Measurements from ENCODE around the gene MAPK8IP3. TPM values are rescaled to one million over a fixed set of nuclear protein-coding genes. Genes with fewer than 3 reads are reported as not detected.

MAPK8IP3 gene
- polyA plus RNA-seq, 3 donors: 1.1 to 185 (median 2.1) TPM

- H4K20me1 ChIP-seq (ENCODE audit: insufficient read depth, low read length): peaks cover 32% of the 10 kb centered on the region
- TF ChIP-seq, protein P1, sequence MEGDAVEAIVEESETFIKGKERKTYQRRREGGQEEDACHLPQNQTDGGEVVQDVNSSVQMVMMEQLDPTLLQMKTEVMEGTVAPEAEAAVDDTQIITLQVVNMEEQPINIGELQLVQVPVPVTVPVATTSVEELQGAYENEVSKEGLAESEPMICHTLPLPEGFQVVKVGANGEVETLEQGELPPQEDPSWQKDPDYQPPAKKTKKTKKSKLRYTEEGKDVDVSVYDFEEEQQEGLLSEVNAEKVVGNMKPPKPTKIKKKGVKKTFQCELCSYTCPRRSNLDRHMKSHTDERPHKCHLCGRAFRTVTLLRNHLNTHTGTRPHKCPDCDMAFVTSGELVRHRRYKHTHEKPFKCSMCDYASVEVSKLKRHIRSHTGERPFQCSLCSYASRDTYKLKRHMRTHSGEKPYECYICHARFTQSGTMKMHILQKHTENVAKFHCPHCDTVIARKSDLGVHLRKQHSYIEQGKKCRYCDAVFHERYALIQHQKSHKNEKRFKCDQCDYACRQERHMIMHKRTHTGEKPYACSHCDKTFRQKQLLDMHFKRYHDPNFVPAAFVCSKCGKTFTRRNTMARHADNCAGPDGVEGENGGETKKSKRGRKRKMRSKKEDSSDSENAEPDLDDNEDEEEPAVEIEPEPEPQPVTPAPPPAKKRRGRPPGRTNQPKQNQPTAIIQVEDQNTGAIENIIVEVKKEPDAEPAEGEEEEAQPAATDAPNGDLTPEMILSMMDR (IDR thresholded peaks at IDR 0.05): no peak
- H2AFZ ChIP-seq (ENCODE audit: insufficient read depth, low read depth, low read length, poor library complexity, severe bottlenecking): no peak overlapping the region
- peaks cover 0 to 2% (median 0%) of the 10 kb centered on the region in 7 donors for H3K9me3 Mint-ChIP-seq
- peaks cover 22 to 37% of the 10 kb centered on the region in 2 donors for H3K36me3 Mint-ChIP-seq
- peaks cover 0 to 17% of the 10 kb centered on the region in 2 donors for H3K9me3 ChIP-seq (replicated peaks in 1 of 2; ENCODE audit: control insufficient read depth in 1 of 2, insufficient read depth in 1 of 2, low read length in 2 of 2)
- H3K27ac Mint-ChIP-seq: peak overlapping the region in 1 of 7 donors; percentile 13
- no peak overlapping the region for H3K4me3 ChIP-seq (replicated peaks in 1 of 3; ENCODE audit: low read depth in 2 of 3, low read length in 3 of 3)
- no peaks in the 10 kb centered on the region for H3K4me1 ChIP-seq (ENCODE audit: control insufficient read depth in 1 of 2, insufficient read depth in 2 of 2, low read length in 2 of 2)
- H3K27ac ChIP-seq (ENCODE audit: low read depth in 1 of 2, low read length in 2 of 2): no peak overlapping the region
- WGBS (ENCODE audit: insufficient coverage): 99% methylated on average over 19 of the region's 19 CpGs
- no peak overlapping the region for H3K4me3 Mint-ChIP-seq
- H3K27me3 Mint-ChIP-seq (ENCODE audit: low read depth in 3 of 3): no peaks in the 10 kb centered on the region
- no peak overlapping the region for H3K4me2 ChIP-seq (replicated peaks; ENCODE audit: extremely low read depth, low read length, poor library complexity, severe bottlenecking)
- DNase-seq: no peak
- no peaks in the 10 kb centered on the region for H3K27me3 ChIP-seq (ENCODE audit: control insufficient read depth in 2 of 2, insufficient read depth in 2 of 2, low read length in 2 of 2)
- H3K4me1 Mint-ChIP-seq: no peaks in the 10 kb centered on the region
- H3K36me3 ChIP-seq (replicated peaks in 1 of 2; ENCODE audit: control insufficient read depth in 1 of 2, insufficient read depth in 2 of 2, low read length in 2 of 2): peaks cover 52 to 61% of the 10 kb centered on the region in 2 donors
- intact Hi-C loops (cut with micrococcal nuclease): no loop called here
- no peak overlapping the region for H3K9ac ChIP-seq (ENCODE audit: insufficient read depth, low read length, poor library complexity, severe bottlenecking)
- H3K79me2 ChIP-seq (ENCODE audit: insufficient read depth, low read length): no peaks in the 10 kb centered on the region
Measured at GRCh38 chr16:1741553-1742165, 35.7 kb downstream of the MAPK8IP3 start.

DNA sequence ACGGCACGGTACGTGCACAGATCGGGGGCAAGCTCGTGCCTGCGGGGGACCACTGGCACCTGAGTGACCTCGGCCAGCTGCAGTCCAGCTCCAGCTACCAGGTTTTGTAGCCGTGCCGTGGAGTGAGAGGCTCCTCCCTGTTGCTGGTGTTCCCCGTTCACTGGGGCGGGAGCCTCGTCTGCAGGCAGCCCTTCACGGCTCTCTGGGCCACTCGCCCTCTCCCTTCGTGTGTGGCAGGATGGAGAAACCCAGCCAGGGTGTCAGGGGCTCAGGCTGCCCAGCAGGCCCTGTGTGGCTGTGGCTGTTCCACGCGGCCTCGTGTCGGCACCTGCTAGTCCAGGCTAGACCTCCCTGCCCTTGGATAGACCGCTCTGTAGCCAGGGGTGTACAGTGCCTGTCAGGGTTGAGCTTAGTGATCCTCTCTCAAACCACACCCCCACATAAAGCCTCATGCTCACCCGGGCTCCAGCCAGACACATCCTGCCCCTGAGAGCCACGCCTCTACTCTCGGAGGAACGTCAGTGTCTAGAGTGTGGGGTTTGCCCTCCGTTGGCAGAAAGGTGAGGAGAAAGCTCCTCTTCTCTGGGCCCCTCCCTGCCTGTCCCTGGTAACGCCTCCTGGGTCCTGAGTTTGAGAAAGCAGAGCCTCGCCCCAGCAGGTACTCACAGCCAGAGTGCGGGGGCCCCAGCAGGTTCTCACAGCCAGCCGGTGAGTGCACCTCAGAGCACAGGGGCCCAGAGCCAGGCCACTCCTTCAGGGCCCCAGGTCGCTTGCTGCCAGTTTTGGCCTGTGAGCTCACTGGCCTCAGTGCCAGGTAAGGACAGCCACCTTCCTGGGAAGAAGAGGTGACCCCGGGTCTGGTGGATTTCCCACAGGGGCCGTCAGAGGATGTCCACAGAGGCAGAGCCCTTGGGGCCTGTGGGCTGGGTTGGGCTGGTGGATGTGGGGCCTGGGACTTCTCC, 37.7 kb downstream of the MAPK8IP3 start:
- Histone ChIP-seq H3K4me2 (replicated peaks; ENCODE audit: extremely low read depth, low read length, poor library complexity, severe bottlenecking) (no peak overlapping the region), H3K4me3 (replicated peaks in 1 of 3; ENCODE audit: low read depth in 2 of 3, low read length in 3 of 3) (no peak overlapping the region), H3K27me3 (ENCODE audit: control insufficient read depth in 2 of 2, insufficient read depth in 2 of 2, low read length in 2 of 2) (no peaks in the 10 kb centered on the region), H3K79me2 (ENCODE audit: insufficient read depth, low read length) (no peaks in the 10 kb centered on the region), H3K9me3 (replicated peaks in 1 of 2; ENCODE audit: control insufficient read depth in 1 of 2, insufficient read depth in 1 of 2, low read length in 2 of 2) (peaks cover 0 to 12% of the 10 kb centered on the region in 2 donors), H3K9ac (ENCODE audit: insufficient read depth, low read length, poor library complexity, severe bottlenecking) (no peak overlapping the region), H3K27ac (ENCODE audit: low read depth in 1 of 2, low read length in 2 of 2) (no peak overlapping the region), H3K4me1 (ENCODE audit: control insufficient read depth in 1 of 2, insufficient read depth in 2 of 2, low read length in 2 of 2) (no peaks in the 10 kb centered on the region), H4K20me1 (ENCODE audit: insufficient read depth, low read length) (peaks cover 36% of the 10 kb centered on the region), H3K36me3 (replicated peaks in 1 of 2; ENCODE audit: control insufficient read depth in 1 of 2, insufficient read depth in 2 of 2, low read length in 2 of 2) (peaks cover 71 to 81% of the 10 kb centered on the region in 2 donors), H2AFZ (ENCODE audit: insufficient read depth, low read depth, low read length, poor library complexity, severe bottlenecking) (no peak overlapping the region)
- H3K9me3 Mint-ChIP-seq: peaks cover 0 to 2% (median 0%) of the 10 kb centered on the region in 7 donors
- TF ChIP-seq, protein P1 (IDR thresholded peaks at IDR 0.05): no peak
- H3K4me1 Mint-ChIP-seq: no peaks in the 10 kb centered on the region
- no peaks in the 10 kb centered on the region for H3K27me3 Mint-ChIP-seq (ENCODE audit: low read depth in 3 of 3)
- H3K4me3 Mint-ChIP-seq: no peak overlapping the region
- H3K27ac Mint-ChIP-seq: peak overlapping the region in 2 of 7 donors; percentile 16 to 58
- no peak for DNase-seq
- 95% methylated on average over 29 of the region's 32 CpGs for WGBS (ENCODE audit: insufficient coverage)
- H3K36me3 Mint-ChIP-seq: peaks cover 40 to 57% of the 10 kb centered on the region in 2 donors
- intact Hi-C loops (cut with micrococcal nuclease): no loop called here
